OCI-LY3 (cell line): ENCODE data around the gene KLK2.

ENCODE experiments used
- H2AFZ ChIP-seq: fragments of 200-600, 300-600 bp; shearing (Covaris generic); 2 replicates; pipeline ENCODE4 v1.6.0; 2014; ENCODE audit warnings: antibody characterized with exemption, low read depth, low read length
- H3K27ac ChIP-seq: fragments of 200-600, 300-600 bp; sonication (generic); 2 replicates; pipeline ENCODE4 v1.5.1; 2014; ENCODE audit warnings: mild to moderate bottlenecking, low read length, moderate library complexity, mixed read lengths
- H3K27me3 ChIP-seq: fragments of 200-600, 300-600 bp; sonication (generic); 2 replicates; pipeline ENCODE4 v1.6.1; 2014; ENCODE audit warnings: low read depth, low read length, mixed read lengths
- H3K36me3 ChIP-seq: fragments of 200-600, 300-600 bp; sonication (generic); replicated peaks from 2 replicates; pipeline ENCODE3; 2014; ENCODE audit warnings: low read depth, low read length, mixed read lengths
- H3K4me1 ChIP-seq: fragments of 300-600, 200-600 bp; sonication (generic); 2 replicates; pipeline ENCODE4 v1.6.1; 2014; ENCODE audit warnings: low read length, mixed read lengths
- H3K4me2 ChIP-seq: fragments of 200-600, 300-600 bp; sonication (generic); 2 replicates; pipeline ENCODE4 v1.6.1; 2014; ENCODE audit warnings: low read length, mixed read lengths
- H3K4me3 ChIP-seq: fragments of 300-600, 200-600 bp; sonication (generic); 2 replicates; pipeline ENCODE4 v1.5.1; 2014; ENCODE audit warnings: antibody characterized with exemption, mild to moderate bottlenecking, low read length, moderate library complexity
- H3K79me2 ChIP-seq: fragments of 300-600, 200-600 bp; shearing (Covaris generic); 2 replicates; pipeline ENCODE4 v1.6.1; 2014; ENCODE audit warnings: mild to moderate bottlenecking, low read length, mixed read lengths
- H3K9ac ChIP-seq: fragments of 300-600, 200-600 bp; shearing (Covaris generic); 2 replicates; pipeline ENCODE4 v1.6.0; 2014; ENCODE audit warnings: mild to moderate bottlenecking, low read length, moderate library complexity
- H3K9me3 ChIP-seq: fragments of 200-600, 300-600 bp; shearing (Covaris generic); 2 replicates; pipeline ENCODE4 v1.6.1; 2014; ENCODE audit warnings: low read length, mixed read lengths; ENCODE audit not compliant: insufficient read depth
- H4K20me1 ChIP-seq: fragments of 200-600, 300-600 bp; sonication (generic); 2 replicates; pipeline ENCODE4 v1.6.1; 2016; ENCODE audit warnings: low read length, mixed read lengths; ENCODE audit not compliant: insufficient read depth
- EZH2phosphoT487 ChIP-seq: fragments of 200-600 bp; shearing (Covaris generic); IDR thresholded peaks from 2 replicates; pipeline ENCODE4 v1.6.1; 2018; ENCODE audit warnings: antibody characterized with exemption, mixed run types, low read depth
- TF ChIP-seq, protein P1 (sequence below): fragments of 200-600, 300-600 bp; sonication (generic); IDR thresholded peaks from 2 replicates; pipeline ENCODE4 v1.5.1; 2014; ENCODE audit warnings: antibody characterized with exemption, low read length, low read depth

KLK2 gene

DNA sequence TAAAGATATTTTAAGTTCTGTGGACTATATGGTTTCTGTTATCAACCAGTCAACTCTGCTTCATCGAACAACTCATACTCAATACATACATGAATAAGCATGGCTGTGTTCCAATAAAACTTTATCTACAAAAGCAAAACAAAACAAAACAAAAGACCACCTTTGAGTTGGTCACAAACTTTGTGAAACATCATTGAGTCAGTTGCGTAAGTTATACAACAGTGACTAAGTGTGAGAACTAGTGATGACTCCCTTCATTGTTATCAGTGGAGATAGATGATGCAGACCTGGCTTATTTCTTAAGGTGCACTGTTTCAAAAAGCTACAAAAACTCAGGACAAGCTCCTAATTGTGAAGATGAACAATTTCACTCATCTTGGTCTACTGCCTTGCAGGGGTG, 52.5 kb downstream of the KLK2 start:
- Histone ChIP-seq H2AFZ (no peak overlapping the region), H3K79me2 (no peaks in the 10 kb centered on the region), H3K4me3 (no peak overlapping the region), H3K9ac (no peak overlapping the region), H4K20me1 (no peaks in the 10 kb centered on the region), H3K27ac (no peak overlapping the region), H3K9me3 (no peaks in the 10 kb centered on the region), H3K27me3 (peaks cover 25% of the 10 kb centered on the region; the same call in 1 of the 2 replicates), H3K36me3 (no peaks in the 10 kb centered on the region), H3K4me1 (peaks cover 12% of the 10 kb centered on the region), H3K4me2 (no peak overlapping the region)
- no peak for TF ChIP-seq EZH2phosphoT487
- TF ChIP-seq, protein P1, sequence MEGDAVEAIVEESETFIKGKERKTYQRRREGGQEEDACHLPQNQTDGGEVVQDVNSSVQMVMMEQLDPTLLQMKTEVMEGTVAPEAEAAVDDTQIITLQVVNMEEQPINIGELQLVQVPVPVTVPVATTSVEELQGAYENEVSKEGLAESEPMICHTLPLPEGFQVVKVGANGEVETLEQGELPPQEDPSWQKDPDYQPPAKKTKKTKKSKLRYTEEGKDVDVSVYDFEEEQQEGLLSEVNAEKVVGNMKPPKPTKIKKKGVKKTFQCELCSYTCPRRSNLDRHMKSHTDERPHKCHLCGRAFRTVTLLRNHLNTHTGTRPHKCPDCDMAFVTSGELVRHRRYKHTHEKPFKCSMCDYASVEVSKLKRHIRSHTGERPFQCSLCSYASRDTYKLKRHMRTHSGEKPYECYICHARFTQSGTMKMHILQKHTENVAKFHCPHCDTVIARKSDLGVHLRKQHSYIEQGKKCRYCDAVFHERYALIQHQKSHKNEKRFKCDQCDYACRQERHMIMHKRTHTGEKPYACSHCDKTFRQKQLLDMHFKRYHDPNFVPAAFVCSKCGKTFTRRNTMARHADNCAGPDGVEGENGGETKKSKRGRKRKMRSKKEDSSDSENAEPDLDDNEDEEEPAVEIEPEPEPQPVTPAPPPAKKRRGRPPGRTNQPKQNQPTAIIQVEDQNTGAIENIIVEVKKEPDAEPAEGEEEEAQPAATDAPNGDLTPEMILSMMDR: no peak

DNA sequence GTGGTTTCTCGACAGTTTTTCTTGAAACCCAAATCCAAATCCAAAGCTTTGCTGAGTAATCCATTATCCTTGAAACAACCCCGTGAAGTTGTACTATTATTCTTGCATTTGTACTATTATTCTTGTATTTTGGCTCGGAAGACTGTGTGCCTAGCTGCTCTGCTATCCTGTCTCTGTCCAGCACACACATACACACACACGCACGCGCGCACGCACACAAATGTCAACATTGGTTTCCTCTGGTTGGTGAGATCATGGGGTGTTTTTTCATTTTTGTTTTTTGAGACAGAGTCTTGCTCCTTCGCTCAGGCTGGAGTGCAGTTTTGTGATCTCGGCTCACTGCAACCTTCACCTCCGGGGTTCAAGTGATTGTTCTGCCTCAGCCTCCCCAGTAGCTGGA, 52.9 kb downstream of the KLK2 start:
- Histone ChIP-seq H3K4me1 (peaks cover 12% of the 10 kb centered on the region), H3K4me2 (no peak overlapping the region), H3K27ac (no peak overlapping the region), H3K27me3 (peaks cover 24% of the 10 kb centered on the region; the same call in 1 of the 2 replicates), H3K9ac (no peak overlapping the region), H3K79me2 (no peaks in the 10 kb centered on the region), H3K36me3 (no peaks in the 10 kb centered on the region), H3K4me3 (no peak overlapping the region), H4K20me1 (no peaks in the 10 kb centered on the region), H2AFZ (no peak overlapping the region), H3K9me3 (no peaks in the 10 kb centered on the region)
- no peak for TF ChIP-seq EZH2phosphoT487
- TF ChIP-seq, protein P1: no peak

DNA sequence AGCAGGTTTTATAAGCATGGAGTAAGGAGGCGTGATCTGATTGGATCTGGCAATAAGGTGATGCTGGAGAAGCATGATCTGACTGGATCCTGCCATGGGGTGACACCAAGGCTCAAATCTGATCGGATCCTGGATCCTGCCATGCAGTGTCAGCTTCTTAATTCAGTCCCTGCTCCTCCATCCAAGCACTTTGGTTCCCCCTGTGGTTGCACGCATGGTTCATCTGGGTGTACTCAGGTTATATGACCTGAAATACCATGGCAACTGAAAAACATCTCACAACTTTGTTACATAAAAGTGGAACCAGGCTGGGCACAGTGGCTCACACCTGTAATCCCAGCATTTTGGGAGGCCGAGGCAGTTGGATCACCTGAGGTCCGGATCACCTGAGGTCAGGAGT, 55.6 kb downstream of the KLK2 start:
- no peak overlapping the region for H3K27ac ChIP-seq
- no peaks in the 10 kb centered on the region for H3K79me2 ChIP-seq
- no peak overlapping the region for H3K9ac ChIP-seq
- TF ChIP-seq, protein P1: no peak
- TF ChIP-seq EZH2phosphoT487: no peak
- H2AFZ ChIP-seq: no peak overlapping the region; the same call in 1 of the 2 replicates
- no peak overlapping the region for H3K4me2 ChIP-seq
- peaks cover 20% of the 10 kb centered on the region; the same call in 1 of the 2 replicates for H3K27me3 ChIP-seq
- H3K4me1 ChIP-seq: no peaks in the 10 kb centered on the region
- no peaks in the 10 kb centered on the region for H4K20me1 ChIP-seq
- no peak overlapping the region for H3K4me3 ChIP-seq
- H3K36me3 ChIP-seq: no peaks in the 10 kb centered on the region
- no peaks in the 10 kb centered on the region for H3K9me3 ChIP-seq
